GM19351 (cell line): ENCODE results near the gene LIFR.

Experiments used
- ATAC-seq: cut with Tn5 transposase; IDR thresholded peaks from one replicate; pipeline ENCODE4 v1.9.1; 2021; ENCODE audit warnings: mild to moderate bottlenecking, moderate library complexity; ENCODE audit not compliant: unreplicated experiment

Gene LIFR

GRCh38 chr5:38551030-38552017 lies 5.1 kb downstream of the LIFR start:
- peak; percentile 53 for ATAC-seq

DNA sequence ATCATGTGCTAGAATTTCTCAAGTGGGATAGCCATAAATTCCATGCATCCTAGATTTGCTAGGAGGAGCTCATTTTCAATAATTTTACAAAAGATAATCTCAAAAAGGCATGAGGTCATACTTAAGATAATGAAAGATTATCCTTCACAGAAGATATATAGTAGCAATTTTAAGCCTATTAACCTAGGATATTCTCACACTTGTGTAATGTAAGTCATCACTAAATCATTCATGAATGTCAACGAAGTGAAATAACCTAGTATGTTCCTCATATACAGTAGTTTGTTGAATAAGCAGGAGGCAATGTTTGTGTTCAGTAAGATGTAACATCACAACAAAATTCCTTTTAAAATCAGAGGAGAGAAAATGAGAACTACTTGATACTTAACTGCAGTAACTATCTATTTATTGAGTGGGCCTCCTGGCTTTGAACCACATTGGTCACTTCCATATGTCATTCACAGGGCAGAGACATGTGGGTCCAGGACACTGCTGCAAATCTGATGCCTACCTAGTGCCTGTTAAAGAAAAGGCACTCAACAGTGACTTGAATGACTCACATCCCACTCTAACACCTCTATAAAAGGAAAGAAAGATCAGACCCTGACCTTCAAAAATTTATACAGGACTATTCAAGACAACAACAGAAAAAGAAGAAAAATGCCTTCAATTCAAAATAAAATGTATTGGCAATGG lies 8.2 kb downstream of the LIFR start:
- ATAC-seq = no peak

GRCh38 chr5:38547257-38547656 lies 9.2 kb downstream of the LIFR start:
- no peak for ATAC-seq

- ATAC-seq = no peak
These were observed 9.7 kb downstream of the LIFR start for GRCh38 chr5:38546691-38547146.

DNA sequence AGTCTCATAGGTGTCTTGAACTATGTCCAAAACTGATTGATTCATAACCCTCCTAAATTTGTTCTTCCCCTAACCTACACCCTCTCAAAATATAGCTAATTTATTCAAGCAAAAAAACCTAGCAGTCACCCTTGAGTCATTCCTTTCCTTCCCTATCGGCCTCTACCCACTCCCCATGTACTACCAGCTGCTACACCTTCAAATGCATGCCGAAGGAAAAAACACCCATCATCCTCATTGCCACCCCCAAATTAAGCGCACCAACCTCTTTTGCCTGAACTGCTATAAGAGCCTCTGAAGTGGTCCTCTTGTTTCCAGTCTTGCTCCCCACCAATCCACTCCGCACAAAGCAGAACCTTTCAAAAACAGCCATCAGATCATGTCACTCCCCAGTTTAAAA lies 12.6 kb downstream of the LIFR start:
- no peak for ATAC-seq

DNA sequence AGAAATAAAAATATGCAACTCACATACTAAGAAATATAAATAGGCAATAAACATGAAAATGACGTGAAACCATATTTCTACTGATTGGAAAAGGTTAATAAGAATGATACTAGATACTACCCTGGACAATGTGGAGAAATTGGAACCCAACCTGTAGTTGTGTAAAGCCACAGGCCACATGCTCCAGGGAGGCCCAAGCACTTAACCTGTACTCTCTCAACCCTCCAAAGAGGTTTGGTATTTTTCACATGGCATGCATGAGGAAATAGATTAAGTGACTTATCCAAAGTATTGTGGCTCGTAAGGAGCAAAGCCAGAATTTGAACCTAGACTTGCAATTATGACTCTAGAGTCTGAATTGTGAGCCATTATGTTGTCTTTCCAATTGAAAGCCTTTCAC lies 13.4 kb downstream of the LIFR start:
- ATAC-seq = no peak

GRCh38 chr5:38541174-38541725 lies 15.2 kb downstream of the LIFR start:
- no peak for ATAC-seq

DNA sequence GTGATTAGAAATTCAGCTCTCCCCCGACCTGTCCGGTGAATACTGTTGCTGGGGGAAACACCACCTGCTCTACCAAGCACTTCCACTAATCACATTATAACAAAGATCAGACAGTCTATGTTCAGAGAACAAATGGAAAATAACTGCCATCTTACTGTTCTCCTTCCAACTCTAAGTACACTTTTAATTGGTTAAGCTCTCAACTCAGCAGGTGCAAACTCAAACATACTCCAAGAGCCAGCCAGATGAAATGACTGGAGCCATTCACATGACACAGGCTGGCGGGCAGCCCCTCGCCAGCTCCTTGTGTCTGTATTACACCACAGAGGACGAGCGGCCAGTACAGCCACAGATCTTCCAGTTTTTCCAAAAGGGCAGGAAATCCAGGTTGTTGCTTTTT lies 16.1 kb downstream of the LIFR start:
- ATAC-seq = no peak

DNA sequence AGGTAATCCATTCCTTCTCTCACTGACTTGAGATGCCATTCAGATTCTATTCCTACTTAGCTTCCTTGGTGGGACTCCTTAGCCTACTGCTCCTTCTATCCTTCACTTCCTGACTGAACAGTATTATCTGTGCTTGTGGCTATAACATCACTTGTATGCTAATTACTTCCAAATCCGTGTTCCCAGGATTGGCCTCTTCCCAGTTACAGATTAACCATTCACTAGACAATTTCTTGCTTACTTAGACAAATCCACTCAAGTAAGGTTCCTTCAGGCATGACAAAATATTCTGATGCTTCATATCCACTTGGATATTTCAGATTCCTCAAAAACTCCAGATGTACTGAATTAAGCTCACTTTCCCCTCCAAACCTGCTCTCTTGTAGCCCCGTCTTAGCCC lies 18.3 kb downstream of the LIFR start:
- no peak for ATAC-seq

GRCh38 chr5:38537505-38537904 lies 18.9 kb downstream of the LIFR start:
- ATAC-seq = no peak

- no peak for ATAC-seq
These were observed 19.5 kb downstream of the LIFR start for GRCh38 chr5:38536968-38537367.

GRCh38 chr5:38535845-38536244 lies 20.6 kb downstream of the LIFR start:
- no peak for ATAC-seq

- ATAC-seq = no peak
These were observed 21.1 kb downstream of the LIFR start for GRCh38 chr5:38535248-38535750.

- ATAC-seq = no peak
These were observed 22.3 kb downstream of the LIFR start for GRCh38 chr5:38534156-38534453.

GRCh38 chr5:38533286-38534155 lies 22.9 kb downstream of the LIFR start:
- ATAC-seq = no peak

DNA sequence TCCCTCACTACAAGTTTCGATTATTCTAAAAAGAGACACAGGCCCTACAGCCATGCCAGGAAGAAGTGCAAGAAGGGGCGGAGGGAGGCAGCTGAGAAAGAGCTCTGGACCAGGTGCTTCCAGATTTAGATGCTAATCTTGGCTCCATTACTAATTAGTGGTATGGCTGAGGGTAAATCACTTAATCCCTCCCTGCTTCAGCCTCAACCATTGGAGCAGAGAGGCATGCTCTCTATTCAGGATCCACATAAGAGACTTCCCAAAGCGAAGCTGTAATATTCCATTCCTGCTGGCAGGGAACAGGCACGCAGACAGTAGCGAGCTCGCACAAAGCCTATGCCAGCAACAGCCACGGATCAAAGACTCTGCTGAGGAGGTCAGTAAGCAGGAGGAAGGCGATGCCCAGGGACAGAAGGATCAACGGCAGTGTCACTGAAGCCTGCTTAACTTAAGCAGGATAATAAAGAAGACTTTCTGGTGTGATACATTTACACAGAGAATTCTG lies 24.2 kb downstream of the LIFR start:
- ATAC-seq = no peak

DNA sequence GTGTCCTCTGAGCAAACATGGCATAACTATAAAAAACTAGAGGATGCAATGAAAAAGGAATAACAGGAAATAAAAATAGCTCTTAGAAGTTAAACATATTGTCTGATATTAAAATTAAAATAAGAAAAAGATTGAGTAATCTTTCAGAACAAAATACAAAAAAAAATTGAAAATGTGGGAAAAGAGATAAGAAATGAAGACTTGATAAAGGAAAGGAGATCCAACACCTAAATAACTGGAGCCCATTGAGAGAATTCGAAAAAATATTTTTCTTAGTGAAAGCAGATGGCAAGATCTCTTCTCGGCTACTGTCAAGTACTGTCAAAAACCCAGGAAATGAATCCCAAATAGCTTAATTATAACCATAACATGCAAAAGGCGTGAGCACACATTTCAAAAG lies 24.9 kb downstream of the LIFR start:
- ATAC-seq = no peak

DNA sequence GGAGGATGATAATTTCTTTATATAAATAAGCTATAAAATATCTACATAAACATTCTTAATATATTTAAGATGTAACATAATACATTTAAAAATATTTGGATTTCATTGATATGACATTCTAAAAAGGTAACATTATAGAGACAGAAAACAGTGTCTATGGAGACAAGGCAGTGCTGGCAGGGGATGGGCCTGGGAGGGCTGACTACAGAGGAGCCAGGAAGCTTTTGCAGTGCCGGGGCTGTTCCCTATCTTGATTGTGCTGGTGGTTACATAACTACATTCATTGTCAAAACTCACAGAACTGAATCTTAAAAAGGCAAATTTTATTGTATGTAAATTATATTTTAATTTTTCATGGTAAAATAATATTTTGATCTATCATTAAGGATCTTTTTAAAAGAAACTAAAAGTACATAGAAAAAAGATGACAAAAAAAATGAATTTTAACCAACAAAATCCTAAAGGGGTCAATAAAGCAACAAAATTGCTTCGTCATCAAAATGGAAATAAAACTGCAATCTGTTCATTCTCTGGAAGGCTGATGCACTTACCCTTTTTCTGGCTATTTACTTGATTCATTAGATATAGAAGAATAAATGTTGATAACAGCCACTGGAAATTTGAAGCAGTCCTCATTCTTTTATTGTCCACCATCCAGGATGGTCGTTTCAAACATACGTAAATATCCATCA lies 26.3 kb downstream of the LIFR start:
- no peak for ATAC-seq

DNA sequence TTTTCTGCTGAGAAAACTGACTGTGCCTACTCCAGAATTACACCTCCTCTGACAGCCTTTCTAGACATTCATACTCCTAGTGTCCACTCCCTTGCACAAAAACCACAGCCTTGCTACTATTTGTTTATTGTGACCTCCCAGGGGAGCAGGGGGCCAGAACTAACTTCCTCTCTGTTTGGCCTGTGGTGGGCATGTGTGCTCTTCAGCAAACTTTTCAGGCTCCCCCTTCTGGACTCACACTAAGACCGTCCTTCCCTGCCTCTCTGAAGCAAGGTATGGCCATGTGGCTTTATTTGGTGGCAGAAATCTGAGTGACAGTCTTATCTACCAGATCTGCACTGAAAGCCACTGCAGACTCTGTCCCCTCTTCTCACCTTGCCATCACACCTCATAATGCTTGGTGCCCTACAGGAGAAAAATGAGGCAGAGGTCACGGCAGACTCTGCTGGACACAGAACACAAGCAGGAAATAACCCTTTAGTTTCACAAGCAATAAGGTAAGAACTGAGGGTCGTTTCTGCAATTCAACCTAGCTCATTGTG lies 28.2 kb downstream of the LIFR start:
- no peak for ATAC-seq

DNA sequence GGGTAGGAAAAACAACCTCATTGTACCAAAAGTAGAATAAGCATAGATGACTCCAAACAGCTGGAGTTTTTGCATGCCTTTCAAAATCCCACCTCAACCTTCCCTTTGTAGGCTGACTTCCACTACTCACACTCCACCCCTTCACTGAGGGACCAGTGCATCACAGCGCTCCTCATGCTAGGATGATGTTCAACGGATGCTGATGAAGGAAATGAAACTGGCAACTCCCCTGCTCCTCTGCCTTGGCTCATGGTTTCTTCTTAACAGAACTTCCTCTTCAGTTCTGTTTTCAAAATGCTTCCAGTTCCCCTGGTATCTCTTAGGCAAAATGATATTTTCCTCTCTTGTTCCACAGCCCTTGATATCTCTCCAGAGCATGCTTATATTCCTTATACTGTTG lies 29.0 kb downstream of the LIFR start:
- no peak for ATAC-seq
